Measurements from ENCODE around the gene TBCA. TPM values are rescaled to one million over a fixed set of nuclear protein-coding genes. Genes with fewer than 3 reads are reported as not detected.
"Not testable (repeated sequence)": the region's sequence is repeated elsewhere in the genome, so short reads cannot be mapped to it uniquely, and the experiment has no call there.

Gene TBCA
- total RNA-seq, 1 donor = 5.9 TPM

DNA sequence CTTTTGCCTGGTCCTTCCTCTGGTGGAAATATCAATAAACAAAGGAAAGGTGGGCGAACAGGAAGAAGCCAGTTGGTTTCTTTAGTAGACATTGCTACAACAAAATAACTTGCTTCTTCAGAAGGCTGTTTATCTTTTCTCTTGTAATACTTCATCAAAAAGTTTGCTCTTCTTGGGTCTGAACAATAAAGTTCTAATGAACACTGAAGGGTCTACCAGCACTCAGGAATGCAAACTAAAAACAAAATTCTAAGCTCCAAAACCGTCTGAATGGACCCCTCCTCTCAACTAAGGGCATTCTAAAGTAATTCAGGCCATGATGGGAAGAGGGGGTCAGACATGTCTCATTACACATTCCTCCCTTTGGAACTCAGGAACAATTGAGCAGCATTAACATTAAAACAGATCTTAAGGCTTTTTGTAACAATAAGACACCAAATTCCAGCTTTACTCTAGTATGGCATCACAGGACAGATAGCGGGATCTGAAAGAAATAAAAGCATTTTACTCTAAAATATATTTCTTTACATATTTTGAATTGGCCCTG is 2.3 kb downstream of the TBCA start:
- no peak for DNase-seq (ENCODE audit: low read depth in 2 of 3, low spot score in 2 of 3)

DNA sequence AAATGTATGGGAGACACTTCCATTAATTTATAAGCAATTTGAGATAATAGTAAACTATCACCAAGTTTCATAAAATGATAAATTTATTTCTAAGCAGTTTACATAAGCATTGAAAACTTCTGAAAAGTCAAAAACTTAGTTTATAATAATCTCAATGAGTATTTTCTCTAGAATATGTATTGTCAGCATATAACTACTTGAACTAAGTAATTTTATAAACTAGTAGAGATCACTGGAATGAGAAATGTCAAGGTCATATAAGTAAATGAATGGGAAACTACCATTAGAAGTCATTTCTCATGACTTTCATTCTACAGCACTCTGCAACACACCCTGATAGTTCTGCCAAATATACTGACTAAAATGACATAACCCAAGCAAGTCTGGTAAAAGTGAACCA is 3.4 kb downstream of the TBCA start:
- no peak for DNase-seq (ENCODE audit: low read depth in 2 of 3, low spot score in 2 of 3)

DNA sequence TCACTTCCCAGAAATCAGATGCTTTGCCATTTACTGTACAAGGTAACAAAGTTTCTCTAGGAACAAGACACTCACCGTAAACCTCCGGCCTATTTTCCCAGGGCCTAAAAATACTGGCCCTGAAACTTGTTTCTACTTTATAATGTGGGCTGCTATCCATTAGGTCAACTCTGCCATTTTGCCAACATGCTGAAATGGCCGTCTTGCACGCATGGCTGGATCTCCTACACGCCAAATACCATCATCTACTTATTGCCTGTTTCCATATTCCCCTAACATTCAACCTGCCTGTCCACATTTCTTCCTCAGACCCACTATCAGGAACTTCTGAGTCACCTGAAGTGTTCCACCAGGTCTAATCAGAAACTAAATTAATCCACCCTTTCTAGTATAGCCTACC is 4.7 kb downstream of the TBCA start:
- DNase-seq (ENCODE audit: low read depth in 2 of 3, low spot score in 2 of 3) = no peak

DNA sequence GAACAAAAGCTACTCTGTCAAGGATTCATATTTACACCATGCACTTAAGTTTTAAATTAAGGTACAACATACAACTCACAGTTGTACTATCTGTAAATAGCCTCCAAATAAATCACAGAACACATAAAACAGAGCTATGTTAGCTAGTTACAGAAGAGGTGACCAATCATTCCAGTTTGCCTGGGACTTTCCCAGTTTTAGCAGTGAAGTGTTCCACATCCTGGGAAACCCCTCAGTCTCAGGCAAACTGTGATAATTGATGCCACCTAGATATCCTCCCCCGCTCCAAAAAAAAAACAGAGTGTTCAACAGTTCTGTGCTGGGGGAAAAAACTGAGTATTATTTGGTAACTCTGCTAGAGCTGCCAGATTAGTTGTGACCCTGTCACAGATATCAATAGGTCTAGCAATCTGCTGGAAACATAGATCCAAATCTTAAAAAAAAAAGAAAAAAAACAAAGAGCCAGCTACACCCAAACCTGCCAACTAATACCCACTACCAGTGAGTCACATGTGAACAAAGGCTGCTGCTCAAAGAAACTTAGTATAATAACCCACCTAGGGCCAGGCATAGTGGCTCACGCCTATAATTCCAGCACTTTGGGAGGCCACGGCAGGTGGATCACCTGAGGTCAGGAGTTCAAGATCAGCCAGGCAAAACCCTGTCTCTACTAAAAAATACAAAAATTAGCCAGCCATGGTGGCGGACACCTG is 5.7 kb downstream of the TBCA start:
- no peak for DNase-seq (ENCODE audit: low read depth in 2 of 3, low spot score in 2 of 3)

DNA sequence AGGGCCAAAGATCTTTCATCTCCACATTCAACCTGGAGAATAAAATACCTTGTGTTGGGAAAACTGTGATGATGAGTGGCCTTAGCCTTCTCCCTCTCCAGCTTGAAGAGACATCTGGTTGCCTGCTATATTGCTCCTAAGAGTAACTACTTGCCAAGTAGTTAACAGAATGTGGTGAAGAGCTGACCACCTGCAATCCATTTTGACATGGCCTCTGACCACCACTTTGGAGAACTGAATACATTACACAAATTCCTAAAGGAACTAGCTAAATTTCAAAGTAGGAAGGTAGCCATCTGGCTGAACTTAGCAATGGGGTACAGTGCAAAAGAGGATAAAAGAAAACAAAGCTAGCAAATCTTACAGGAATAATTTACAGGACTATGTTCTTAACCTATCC is 7.2 kb downstream of the TBCA start:
- DNase-seq (ENCODE audit: low read depth in 2 of 3, low spot score in 2 of 3) = no peak

DNA sequence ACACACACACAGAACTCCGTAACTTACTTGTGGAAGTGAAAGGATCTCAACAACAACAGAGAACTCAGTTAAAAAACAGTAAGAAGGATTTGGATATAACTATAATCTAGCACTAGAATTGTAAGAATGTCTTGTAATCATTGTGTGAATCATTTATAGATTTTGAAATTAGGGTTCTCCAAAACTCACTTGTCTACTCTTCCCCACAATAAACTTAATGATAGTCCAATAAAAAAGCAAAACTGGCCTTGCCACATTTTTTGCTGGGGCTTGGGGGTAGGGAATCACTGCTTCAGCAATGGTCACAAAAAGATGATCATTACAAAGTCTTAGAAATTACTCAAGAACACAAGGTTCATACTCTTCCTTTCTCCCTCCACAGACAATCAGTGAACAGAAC is 8.8 kb downstream of the TBCA start:
- DNase-seq (ENCODE audit: low read depth in 2 of 3, low spot score in 2 of 3) = no peak

DNA sequence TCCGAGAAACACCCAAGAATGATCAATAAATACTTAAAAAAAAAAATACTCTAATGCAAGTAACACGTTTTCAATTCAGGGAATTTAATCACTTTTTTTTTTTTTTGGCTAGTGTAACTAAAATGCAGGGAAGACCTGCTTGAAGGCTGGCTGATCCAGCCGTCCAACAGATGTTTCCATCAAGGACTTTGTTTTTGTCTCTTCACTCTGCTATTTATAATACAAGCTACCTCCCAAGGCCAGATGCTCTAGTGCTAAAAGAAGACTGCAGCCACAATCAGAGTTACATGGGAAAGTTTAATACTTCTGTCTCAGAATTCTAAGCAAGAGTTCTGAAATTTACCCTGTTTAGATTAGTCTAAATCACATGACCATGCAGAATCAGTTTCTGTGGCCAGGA is 14.5 kb downstream of the TBCA start:
- DNase-seq (ENCODE audit: low read depth in 2 of 3, low spot score in 2 of 3) = no peak

DNA sequence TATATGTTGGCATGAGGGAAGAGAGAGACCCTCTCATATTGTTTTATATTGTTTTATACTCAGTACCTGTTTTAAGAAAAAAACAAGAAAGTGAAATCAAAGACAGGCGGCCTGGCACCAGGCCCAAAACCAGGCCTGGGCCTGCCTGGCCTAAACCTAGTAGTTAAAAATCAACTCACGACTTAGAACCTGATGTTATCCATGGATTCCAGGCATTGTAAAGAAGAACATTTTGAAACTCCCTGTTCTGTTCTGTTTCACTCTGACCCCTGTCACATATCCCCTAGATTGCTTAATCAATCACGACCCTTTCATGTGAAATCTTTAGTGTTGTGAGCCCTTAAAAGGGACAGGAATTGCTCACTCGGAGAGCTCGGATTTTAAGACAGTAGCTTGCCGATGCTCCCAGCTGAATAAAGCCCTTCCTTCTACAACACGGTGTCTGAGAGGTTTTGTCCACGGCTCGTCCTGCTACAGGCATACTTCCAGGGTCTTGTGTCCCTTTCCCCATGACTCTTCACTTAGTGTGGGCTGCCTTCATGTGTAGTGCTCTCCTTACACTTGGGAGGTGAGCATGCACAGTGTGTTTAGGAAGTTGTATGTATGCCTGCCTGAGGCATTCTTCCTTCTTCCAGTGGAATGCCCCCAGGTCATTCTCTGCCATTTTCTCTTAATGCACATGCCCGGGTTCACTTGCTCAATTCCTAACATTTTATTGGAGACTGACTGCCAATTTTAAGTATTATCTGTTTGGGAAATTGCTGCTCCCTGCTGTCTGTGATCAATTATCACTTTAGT is 17.8 kb downstream of the TBCA start:
- DNase-seq (ENCODE audit: low read depth in 2 of 3, low spot score in 2 of 3) = no peak

DNA sequence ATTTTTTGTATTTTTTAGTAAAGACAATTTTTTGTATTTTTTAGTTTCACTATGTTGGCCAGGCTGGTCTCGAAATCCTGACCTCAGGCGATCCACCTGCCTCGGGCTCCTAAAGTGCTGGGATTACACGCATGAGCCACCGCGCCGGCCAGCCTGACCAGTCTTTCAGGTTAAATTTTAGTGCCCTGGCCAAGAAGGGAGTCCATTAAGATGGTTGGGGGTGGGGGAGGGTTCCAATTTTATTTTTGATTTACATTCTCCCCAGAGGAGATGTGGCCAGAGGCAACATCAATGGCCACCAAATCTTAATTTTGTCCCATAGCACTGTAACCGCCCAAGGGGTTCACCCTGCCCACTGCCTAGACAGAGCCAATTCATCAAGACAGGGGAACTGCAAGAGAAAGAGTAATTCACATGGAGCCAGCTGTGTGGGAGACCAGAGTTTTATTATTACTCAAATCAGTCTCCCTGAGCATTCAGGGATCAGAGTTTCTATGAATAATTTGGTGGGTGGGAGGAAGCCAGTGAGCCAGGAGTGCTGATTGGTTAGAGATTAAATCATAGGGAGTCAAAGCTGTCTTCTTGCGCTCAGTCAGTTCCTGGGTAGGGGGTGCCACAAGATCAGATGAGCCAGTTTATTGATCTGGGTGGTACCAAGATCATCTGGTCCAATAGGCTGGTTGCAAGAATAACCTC is 24.7 kb downstream of the TBCA start:
- no peak for DNase-seq (ENCODE audit: low read depth in 2 of 3, low spot score in 2 of 3)

DNA sequence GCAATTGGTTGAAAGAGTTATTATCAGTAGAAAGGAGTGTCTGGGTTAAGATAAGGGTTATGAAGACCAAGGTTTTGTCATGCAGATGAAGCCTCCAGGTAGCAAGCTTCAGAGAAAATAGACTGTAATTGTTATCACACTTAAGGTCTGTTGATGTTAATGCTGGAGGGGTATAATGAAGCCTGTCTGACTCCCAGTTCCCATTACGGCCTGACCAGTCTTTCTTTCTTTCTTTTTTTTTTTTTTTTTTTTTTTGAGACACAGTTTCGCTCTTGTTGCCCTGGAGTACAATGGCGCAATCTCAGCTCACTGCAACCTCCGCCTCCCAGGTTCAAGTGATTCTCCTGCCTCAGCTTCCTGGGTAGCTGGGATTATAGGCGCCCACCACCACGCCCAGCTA is 25.2 kb downstream of the TBCA start:
- not testable (repeated sequence) for DNase-seq (ENCODE audit: low read depth in 2 of 3, low spot score in 2 of 3)

DNA sequence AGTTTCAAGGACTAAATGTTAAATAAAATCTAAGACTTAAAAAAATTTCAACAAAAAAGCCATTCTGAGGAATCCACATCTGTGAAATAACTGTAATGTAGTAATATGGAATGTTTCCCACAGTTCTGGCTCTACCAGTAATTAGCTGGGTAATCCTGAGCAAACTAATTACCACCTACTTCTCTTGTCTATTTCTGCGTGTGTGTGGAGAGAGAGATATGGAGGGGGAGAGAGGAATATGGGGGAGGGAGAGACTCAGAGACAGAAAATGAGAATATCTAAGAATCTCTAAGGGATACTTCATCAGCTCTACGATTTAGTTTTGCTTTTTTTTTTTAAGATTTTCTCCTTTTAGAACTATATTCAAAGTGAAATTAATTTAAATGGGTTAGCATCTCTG is 28.0 kb downstream of the TBCA start:
- no peak for DNase-seq (ENCODE audit: low read depth in 2 of 3, low spot score in 2 of 3)

DNA sequence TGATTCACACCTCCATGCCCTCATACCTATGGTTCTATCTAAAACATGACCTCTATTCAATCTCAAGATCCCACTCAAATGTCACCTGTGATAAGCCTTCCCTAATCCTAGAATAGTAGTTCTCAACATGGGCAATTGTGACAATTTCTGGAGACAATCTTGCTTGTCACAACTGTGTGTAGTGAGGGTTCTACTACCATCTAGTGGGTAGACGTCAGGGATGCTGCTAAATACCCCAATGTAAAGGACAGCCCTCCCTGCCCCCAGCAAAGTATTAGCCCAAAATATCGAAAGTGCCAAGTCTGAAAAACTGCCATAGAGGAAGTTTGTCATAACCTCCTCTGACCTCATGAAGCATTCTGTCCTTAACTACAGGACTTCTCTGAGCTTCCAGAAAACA is 32.0 kb downstream of the TBCA start:
- no peak for DNase-seq (ENCODE audit: low read depth in 2 of 3, low spot score in 2 of 3)

DNA sequence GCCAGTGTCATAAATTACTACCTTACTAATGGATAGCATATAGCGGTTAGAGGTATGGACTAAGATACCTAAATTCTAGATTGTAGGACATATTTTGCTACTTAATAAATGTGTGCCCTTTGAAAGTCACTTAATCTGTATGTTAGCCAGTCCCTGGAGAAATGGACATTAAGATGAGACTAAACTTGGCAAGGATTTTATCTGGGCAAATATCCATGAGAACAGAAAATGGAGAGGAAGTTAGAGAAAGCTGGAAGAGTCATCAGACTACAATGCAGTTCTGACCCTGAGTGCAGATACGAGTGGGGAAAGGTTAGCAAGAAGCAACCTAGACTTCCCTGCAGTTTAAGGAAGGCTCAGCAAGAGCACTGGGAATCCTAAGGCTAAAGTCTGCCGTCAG is 33.0 kb downstream of the TBCA start:
- no peak for DNase-seq (ENCODE audit: low read depth in 2 of 3, low spot score in 2 of 3)

DNA sequence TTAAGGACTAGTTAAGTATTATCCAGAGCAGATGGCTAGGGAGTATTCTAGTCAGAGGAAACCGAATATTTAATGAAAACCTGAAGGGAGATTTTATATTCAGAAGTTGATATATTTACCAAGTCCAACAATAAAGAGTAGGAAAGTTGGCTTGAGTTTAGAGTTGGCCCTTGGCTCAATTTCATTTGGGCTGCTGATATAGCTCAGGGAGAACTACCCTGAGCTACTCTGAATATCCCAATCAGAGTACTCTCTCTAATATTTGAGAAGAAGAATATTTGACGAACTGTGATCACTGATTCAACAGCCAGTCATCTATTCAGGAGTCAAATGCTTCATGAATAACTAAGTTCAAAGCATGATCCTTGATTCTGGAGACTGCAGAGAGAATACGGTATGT is 34.5 kb downstream of the TBCA start:
- no peak for DNase-seq (ENCODE audit: low read depth in 2 of 3, low spot score in 2 of 3)

DNA sequence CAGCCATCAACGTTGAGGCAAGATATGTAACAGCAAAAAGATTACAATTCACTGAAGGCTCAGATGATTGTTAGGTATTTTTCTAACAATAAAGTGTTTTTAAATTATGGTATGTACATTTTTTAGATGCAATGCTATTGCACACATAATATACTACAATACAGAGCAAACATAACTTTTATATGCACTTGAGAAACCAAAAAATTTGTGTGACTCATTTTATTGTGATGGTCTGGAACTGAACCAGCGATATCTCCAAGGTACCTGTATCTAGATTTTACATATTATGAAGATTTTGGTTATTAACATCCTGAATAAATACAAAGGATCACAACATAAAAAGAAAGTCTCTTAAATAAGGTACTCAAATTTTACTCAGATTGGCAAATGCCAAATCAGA is 41.3 kb downstream of the TBCA start:
- DNase-seq (ENCODE audit: low read depth in 2 of 3, low spot score in 2 of 3) = no peak

DNA sequence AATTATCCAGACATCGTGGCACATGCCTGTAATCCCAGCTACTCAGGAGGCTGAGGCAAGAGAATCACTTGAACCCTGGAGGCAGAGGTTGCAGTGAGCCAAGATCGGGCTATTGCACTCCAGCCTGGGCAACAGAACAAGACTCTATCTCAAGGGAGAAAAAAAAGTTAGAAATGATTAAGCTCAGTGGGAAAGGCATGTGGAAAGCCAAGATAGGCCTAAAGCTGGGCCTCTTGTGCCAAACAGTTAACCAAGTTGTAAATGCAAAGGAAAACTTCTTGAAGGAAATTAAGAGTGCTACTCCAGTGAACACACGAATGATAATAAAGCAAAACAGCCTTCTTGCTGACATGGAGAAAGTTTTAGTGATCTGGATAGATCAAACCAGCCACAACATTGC is 43.0 kb downstream of the TBCA start:
- DNase-seq (ENCODE audit: low read depth in 2 of 3, low spot score in 2 of 3) = no peak

DNA sequence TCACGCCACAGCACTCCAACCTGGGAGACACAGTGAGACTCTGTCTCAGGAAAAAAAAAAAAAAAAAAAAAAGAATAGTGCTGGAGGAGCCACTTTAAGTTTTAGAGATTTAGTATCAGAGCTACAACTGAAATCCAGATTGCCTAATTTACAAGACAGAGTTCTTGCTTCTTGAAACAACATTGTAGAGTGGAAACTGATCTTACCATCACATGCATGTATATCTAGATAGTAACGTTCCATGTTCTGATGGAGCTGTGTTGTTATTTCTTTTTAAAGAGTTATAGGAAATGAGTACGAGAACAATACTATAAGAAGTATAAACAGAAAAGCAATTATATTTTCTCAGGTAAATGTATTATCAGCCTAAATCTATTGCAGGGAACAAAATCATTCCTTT is 48.9 kb downstream of the TBCA start:
- DNase-seq (ENCODE audit: low read depth in 2 of 3, low spot score in 2 of 3) = no peak

DNA sequence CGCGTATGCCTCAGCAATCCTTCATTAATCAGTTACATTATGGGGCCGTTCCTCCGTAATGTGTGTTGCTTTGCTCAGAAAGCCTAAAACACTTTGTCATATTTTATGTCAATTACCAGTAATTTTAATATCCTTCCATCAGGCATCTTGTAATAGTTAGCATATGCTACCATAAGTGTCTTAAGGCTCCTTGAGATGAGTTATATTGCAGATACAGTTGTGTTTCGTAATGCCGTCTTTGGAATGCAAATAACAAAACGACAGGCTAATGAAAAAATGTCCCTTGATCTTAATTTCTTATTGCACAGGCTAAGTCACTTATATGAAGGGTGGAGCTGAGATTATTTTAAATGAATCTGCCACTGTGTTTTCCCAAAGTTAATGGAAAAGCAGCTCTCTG is 50.5 kb downstream of the TBCA start:
- DNase-seq (ENCODE audit: low read depth in 2 of 3, low spot score in 2 of 3) = no peak

DNA sequence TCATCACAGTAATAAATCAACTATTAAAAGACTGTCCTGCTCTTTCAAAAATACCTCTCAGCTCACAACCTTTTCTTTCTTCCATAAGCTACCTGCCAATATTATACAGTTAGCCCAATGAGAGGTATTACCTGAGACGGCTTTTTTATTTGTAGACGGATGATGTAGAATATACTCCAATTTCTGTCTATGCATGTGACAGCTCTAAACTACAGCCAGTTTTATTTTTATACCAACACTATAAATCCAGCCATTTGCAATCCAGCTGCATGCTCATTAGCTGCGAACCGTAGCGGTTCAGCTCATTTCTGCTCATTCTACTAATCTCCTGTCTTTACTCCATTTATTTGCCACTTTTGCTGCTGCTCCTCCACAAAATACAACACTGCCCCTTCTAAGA is 51.2 kb downstream of the TBCA start:
- DNase-seq (ENCODE audit: low read depth in 2 of 3, low spot score in 2 of 3) = no peak

DNA sequence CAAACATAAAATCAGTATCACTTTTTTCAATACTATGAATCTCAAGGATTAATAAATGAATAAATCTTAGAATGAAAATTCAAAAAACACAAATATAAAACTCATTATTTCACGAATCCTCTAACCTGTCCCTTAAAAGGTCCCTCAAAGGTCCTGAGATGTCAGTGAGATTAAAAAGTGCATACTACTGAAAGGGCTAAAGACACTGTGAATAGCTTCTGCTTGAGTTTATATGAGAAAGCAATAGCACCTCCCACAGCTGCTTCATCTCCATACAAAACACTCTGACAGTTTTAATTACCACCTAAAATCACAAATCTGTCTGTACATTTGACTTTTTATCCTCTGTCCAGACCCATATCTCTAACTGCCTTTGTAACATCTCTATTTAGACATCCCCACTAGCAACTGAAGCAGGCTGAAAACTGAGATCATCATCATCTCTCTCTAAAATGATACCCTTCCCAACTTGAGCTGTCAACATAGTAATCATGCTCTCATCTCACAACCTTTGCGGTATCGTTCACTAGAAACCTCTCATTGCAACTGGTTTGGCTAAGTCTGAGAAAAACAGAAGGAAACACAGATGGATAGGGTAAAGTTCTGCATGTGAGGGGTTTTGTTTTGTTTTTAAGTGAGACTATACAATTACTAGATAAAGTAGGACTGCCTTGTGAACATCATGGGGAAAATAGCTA is 56.3 kb downstream of the TBCA start:
- no peak for DNase-seq (ENCODE audit: low read depth in 2 of 3, low spot score in 2 of 3)
